Activated T-cell treated with anti-CD3 and anti-CD28 coated beads for 24 hours (primary cell): ENCODE measurements around the gene SUN5.

ENCODE experiments used
- DNase-seq: peaks from one replicate; pipeline ENCODE4 v3.0.0-alpha.2; 2020; ENCODE audit warnings: low read depth

The SUN5 gene

GRCh38 chr20:32995802-32996201, 8.4 kb downstream of the SUN5 start:
- DNase-seq = no peak

- no peak for DNase-seq
Observed at GRCh38 chr20:32993496-32994050, 10.7 kb downstream of the SUN5 start.

- DNase-seq = no peak
Observed at GRCh38 chr20:32991792-32992641, 12.2 kb downstream of the SUN5 start.

GRCh38 chr20:32991383-32991782, 12.8 kb downstream of the SUN5 start:
- DNase-seq = no peak

- no peak for DNase-seq
Observed at GRCh38 chr20:32990426-32990825, 13.8 kb downstream of the SUN5 start.

- DNase-seq = no peak
Observed at GRCh38 chr20:32989507-32990283, 14.5 kb downstream of the SUN5 start.

- DNase-seq = no peak
Observed at GRCh38 chr20:32988008-32988407, 16.2 kb downstream of the SUN5 start.

GRCh38 chr20:32987044-32987825, 17.0 kb downstream of the SUN5 start:
- no peak for DNase-seq

- DNase-seq = no peak
Observed at GRCh38 chr20:32986331-32986966, 17.8 kb downstream of the SUN5 start.

- no peak for DNase-seq
Observed at GRCh38 chr20:32985596-32985995, 18.6 kb downstream of the SUN5 start.

- DNase-seq = no peak
Observed at GRCh38 chr20:32984631-32985354, 19.4 kb downstream of the SUN5 start.

- DNase-seq = no peak
Observed at GRCh38 chr20:32984196-32984595, 20.0 kb downstream of the SUN5 start.

- DNase-seq = no peak
Observed at GRCh38 chr20:32983459-32984112, 20.6 kb downstream of the SUN5 start.

GRCh38 chr20:32982617-32983458, 21.4 kb downstream of the SUN5 start:
- DNase-seq = no peak

GRCh38 chr20:32980990-32981389, 23.2 kb downstream of the SUN5 start:
- no peak for DNase-seq

- DNase-seq = no peak
Observed at GRCh38 chr20:32980131-32980941, 23.9 kb downstream of the SUN5 start.

GRCh38 chr20:32979201-32979998, 24.8 kb downstream of the SUN5 start:
- DNase-seq = no peak

- DNase-seq = no peak
Observed at GRCh38 chr20:32978009-32978335, 26.3 kb downstream of the SUN5 start.
